HL-60/S4 treated with retinoic acid at 250 ng/mL for 4 days and 3 days (cell line): ENCODE data around the gene MRPL4.

Experiments
- in situ Hi-C: fragments of 300-500 bp; cut with MboI; formaldehyde crosslinking; loops from 2 replicates; pipeline ENCODE4 v1.7.0; 2022; ENCODE audit warnings: low sequenced_read_pairs

MRPL4 gene

GRCh38 chr19:10251792-10252694, at the start of gene MRPL4:
Gene MRPL4 (plus strand): TSS chr19:10252214. CDS start chr19:10252254, 40 bp downstream.
- in situ Hi-C loops: no loop called here

- in situ Hi-C loops: no loop called here
These were observed 48.3 kb upstream of the MRPL4 start for GRCh38 chr19:10203686-10204085.

GRCh38 chr19:10205636-10206035, 46.4 kb upstream of the MRPL4 start:
- in situ Hi-C loops: no loop called here

- in situ Hi-C loops: no loop called here
These were observed 45.7 kb upstream of the MRPL4 start for GRCh38 chr19:10206226-10206885.

- in situ Hi-C loops: no loop called here
These were observed 45.0 kb upstream of the MRPL4 start for GRCh38 chr19:10207026-10207425.

- in situ Hi-C loops: no loop called here
These were observed 42.7 kb upstream of the MRPL4 start for GRCh38 chr19:10209315-10209714.

GRCh38 chr19:10211061-10211460, 41.0 kb upstream of the MRPL4 start:
- in situ Hi-C loops: no loop called here

- in situ Hi-C loops: no loop called here
These were observed 40.3 kb upstream of the MRPL4 start for GRCh38 chr19:10211691-10212090.

- in situ Hi-C loops: no loop called here
These were observed 37.2 kb upstream of the MRPL4 start for GRCh38 chr19:10214784-10215183.

- in situ Hi-C loops: no loop called here
These were observed 34.9 kb upstream of the MRPL4 start for GRCh38 chr19:10217085-10217484.

GRCh38 chr19:10219678-10220077, 32.3 kb upstream of the MRPL4 start:
- in situ Hi-C loops: no loop called here

- in situ Hi-C loops: no loop called here
These were observed 31.3 kb upstream of the MRPL4 start for GRCh38 chr19:10220695-10221094.

GRCh38 chr19:10222201-10222890, 29.7 kb upstream of the MRPL4 start:
- in situ Hi-C loops: no loop called here

- in situ Hi-C loops: no loop called here
These were observed 28.4 kb upstream of the MRPL4 start for GRCh38 chr19:10223488-10224213.

- in situ Hi-C loops: no loop called here
These were observed 27.7 kb upstream of the MRPL4 start for GRCh38 chr19:10224337-10224736.

- in situ Hi-C loops: no loop called here
These were observed 26.0 kb upstream of the MRPL4 start for GRCh38 chr19:10226021-10226375.

GRCh38 chr19:10226376-10227025, 25.5 kb upstream of the MRPL4 start:
- in situ Hi-C loops: no loop called here

- in situ Hi-C loops: no loop called here
These were observed 24.7 kb upstream of the MRPL4 start for GRCh38 chr19:10227026-10227971.

GRCh38 chr19:10228393-10228792, 23.6 kb upstream of the MRPL4 start:
- in situ Hi-C loops: no loop called here
